T-helper 2 cell treated with Interferon-gamma antibody and Interleukin-4, amounts not matched to agents 100 ng/mL and 5 ng/mL, for 36 hours (primary cell): Measurements from ENCODE around the gene ABHD14A. TPM values are rescaled to one million over a fixed set of nuclear protein-coding genes. Genes with fewer than 3 reads are reported as not detected.

Experiments used
- intact Hi-C: fragments of 100-400 bp; cut with micrococcal nuclease; formaldehyde crosslinking; loops from one replicate; pipeline ENCODE4 v1.15.1; 2023
- total RNA-seq: library from RNA; stranded (reverse); gene quantifications from 2 replicates; pipeline ENCODE4 v1.2.3, GENCODE V29; 2022

Gene ABHD14A
- total RNA-seq, 1 donor from 2014 or later, result 16.9 TPM

DNA sequence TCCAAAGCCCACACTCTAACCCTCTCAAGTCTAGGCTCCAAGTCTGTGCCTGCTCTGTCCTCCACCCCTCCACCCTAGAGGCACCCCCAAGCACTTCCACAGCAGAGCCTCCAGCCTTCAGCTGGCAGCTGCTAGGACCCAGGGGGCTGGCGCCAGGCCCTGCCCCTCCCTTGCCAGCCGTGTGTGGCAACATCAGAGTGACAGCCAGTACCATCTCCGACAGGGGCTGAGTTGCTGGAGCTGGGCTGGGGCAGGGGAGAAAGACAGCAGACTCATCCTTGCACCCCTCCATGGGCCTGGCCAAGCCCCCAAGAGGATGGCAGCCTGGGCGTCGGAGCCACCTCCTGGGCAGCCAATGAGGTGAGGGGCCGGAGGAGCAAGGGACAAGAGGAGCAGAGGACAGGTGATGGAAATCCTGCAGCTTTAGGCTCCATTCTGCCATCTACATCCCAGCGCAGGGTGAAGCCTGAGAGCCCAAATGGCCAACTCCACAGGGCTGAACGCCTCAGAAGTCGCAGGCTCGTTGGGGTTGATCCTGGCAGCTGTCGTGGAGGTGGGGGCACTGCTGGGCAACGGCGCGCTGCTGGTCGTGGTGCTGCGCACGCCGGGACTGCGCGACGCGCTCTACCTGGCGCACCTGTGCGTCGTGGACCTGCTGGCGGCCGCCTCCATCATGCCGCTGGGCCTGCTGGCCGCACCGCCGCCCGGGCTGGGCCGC lies 19.5 kb upstream of the ABHD14A start, which contains the start of gene GPR62:
GPR62 (plus strand) TSS at position 207 of the 718 bp plus-strand sequence; CDS start at position 479, 272 bp downstream.
- intact Hi-C loops, result no loop called here

DNA sequence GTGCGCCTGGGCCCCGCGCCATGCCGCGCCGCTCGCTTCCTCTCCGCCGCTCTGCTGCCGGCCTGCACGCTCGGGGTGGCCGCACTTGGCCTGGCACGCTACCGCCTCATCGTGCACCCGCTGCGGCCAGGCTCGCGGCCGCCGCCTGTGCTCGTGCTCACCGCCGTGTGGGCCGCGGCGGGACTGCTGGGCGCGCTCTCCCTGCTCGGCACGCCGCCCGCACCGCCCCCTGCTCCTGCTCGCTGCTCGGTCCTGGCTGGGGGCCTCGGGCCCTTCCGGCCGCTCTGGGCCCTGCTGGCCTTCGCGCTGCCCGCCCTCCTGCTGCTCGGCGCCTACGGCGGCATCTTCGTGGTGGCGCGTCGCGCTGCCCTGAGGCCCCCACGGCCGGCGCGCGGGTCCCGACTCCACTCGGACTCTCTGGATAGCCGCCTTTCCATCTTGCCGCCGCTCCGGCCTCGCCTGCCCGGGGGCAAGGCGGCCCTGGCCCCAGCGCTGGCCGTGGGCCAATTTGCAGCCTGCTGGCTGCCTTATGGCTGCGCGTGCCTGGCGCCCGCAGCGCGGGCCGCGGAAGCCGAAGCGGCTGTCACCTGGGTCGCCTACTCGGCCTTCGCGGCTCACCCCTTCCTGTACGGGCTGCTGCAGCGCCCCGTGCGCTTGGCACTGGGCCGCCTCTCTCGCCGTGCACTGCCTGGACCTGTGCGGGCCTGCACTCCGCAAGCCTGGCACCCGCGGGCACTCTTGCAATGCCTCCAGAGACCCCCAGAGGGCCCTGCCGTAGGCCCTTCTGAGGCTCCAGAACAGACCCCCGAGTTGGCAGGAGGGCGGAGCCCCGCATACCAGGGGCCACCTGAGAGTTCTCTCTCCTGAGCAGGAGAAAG lies 18.7 kb upstream of the ABHD14A start:
- intact Hi-C loops, result no loop called here

- intact Hi-C loops, result no loop called here
Measured at GRCh38 chr3:51957520-51958205, 17.2 kb upstream of the ABHD14A start.

GRCh38 chr3:51958603-51959521 lies 16.0 kb upstream of the ABHD14A start:
- intact Hi-C loops, result no loop called here

DNA sequence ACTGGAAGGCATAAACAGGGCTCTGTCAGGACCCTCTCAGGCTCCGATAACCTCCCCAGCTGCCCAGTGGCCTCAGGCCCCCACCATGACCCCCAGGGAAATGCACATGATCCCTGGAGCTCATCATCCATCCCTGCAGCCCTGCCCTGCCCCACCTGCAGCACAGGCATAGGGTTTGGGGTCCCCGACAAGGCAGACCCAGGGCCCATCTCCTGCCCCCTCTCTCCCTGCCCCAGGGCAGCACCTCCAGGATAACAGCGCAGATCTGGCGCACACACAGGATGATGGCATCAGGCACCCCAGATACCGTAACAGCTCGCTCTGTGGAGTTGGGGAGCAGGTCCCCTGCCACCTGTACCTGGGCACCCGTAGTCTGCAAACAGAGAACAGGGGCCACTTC lies 15.2 kb upstream of the ABHD14A start:
- intact Hi-C loops, result no loop called here

GRCh38 chr3:51960386-51960785 lies 14.5 kb upstream of the ABHD14A start:
- intact Hi-C loops, result no loop called here

- intact Hi-C loops, result no loop called here
Measured at GRCh38 chr3:51961011-51961410, 13.9 kb upstream of the ABHD14A start.

- intact Hi-C loops, result no loop called here
Measured at GRCh38 chr3:51961602-51962569, 13.0 kb upstream of the ABHD14A start.

GRCh38 chr3:51962854-51963530 lies 11.9 kb upstream of the ABHD14A start:
- intact Hi-C loops, result no loop called here

DNA sequence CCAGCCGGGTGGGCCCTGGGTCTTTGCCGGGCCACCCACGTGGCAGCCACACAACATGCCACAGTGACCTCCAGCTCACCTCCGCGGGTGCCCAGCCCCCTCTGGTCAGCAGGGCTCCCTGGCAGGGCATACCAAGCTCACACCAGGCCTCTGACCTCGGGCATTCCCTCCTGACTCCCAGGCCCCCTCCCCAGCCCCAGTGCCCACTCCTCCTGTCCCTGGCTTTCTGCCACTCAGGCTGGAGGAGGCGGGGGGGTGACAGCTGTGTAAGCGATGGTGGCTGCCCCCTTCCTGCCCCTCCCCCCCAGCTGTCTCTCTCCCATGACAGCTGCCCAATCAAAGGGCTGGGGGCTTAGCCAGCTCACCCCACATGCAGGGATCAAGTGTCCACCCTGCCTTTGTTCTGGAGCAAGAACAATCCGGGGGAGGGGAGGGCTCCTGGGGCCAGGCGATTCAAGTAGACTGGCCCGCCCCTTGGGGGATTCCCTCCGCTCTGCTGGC lies 10.9 kb upstream of the ABHD14A start:
- intact Hi-C loops, result no loop called here

GRCh38 chr3:51964521-51964920 lies 10.3 kb upstream of the ABHD14A start:
- intact Hi-C loops, result no loop called here

DNA sequence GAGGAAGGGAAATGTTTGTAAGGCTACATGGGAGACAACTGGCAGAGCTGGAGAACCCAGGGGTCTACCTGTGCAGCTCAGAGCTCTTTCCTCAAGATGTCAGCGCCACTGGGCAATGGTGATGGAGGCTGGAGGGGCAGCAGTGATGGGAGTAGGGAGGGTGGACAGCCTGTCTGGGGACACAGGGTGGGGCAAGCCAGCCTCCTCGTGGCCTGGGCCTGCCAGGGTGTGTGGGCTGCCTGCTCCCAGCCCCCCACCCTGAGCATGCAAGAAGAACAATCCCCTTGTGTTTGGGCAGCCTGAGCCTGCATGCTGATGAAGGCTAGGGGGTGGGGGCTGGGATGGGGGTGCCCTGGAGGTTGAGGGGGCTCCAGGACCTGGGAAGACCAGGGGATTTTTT lies 8.8 kb upstream of the ABHD14A start:
- intact Hi-C loops, result no loop called here

DNA sequence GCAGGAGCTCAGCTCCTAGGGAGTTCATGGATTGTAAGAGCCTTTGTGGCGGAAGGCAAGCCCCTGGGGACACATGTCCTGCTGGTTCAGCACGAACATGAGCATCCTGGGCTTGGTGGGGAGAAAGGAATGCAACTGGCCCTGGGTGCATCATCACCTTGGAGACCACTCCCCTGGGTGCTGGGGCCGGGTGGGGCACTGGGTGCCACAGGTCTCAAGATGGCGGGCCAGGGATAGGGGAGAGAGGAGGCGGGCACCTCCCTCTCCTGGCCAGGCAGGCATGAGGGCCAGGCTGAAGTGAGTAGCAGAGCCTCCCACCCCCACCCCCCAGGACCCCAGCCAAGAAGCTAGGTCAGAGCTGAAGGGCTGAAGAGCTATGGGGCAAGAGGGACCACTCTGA lies 8.4 kb upstream of the ABHD14A start:
- intact Hi-C loops, result no loop called here

DNA sequence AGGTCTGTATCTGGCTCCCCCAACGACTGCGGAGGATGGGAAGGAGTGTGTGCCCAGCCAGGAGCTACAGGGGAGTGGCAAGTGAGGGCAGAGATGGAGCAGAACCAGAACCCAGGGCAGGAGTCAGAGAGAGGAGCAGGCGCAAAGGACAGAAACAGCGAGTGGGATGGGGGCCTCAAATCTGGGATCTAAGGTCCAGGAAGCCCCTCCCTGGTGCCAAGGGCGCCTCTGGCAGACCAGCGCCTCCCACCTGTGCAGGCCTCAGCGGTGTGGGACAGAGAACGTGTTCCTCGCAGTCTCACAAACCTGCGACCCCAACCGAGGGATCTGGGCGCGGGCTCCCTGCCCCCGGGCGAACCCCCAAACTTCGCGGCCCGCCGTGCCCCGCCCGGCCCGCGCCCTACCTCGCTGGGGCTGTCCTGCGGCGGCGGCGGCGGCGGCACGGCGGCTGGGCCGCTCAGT lies 7.9 kb upstream of the ABHD14A start:
- intact Hi-C loops, result no loop called here

DNA sequence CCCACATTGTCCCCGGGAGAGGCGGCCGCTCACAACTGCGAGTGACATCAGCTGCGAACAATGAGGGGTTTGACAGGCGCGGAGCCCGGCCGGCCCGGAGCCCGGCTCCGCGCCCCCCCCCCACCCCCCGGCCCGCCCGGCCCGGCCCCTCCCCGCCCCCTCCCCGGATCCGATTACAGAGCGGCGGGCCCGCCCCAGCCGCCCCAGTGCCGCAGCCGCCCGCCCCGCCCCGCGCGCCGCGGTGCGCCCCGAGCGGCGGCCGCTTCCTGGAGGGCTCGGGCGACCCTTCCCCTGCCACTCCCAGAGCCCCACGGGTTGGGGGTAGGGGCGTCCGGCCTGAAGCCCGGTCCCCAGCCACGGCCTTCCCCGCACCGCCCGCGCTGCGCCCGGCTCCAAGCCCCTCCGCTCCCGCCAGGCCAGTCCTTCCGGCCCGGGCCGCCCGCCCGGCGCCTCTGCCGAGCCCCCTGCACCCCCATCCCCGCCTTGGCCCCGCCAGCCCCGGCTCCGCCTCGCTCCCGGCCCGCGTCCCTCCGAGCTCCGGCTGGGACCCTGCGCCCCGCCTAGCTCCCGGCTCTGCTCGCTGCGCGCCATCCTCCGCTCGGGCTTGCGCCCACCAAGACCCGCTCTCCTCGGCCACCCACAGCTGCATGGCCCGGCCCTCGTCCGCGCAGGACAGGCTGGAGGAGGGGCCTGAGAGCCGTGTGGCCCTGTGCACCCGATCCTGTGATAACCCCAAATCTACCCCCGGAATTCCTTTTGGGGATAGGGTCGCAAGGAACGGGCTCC lies 7.3 kb upstream of the ABHD14A start, which contains the start of gene PCBP4:
PCBP4 (minus strand) TSS at position 71 of the 786 bp plus-strand sequence. CDS start 6,214 bp downstream, outside the sequence.
- intact Hi-C loops, result no loop called here

DNA sequence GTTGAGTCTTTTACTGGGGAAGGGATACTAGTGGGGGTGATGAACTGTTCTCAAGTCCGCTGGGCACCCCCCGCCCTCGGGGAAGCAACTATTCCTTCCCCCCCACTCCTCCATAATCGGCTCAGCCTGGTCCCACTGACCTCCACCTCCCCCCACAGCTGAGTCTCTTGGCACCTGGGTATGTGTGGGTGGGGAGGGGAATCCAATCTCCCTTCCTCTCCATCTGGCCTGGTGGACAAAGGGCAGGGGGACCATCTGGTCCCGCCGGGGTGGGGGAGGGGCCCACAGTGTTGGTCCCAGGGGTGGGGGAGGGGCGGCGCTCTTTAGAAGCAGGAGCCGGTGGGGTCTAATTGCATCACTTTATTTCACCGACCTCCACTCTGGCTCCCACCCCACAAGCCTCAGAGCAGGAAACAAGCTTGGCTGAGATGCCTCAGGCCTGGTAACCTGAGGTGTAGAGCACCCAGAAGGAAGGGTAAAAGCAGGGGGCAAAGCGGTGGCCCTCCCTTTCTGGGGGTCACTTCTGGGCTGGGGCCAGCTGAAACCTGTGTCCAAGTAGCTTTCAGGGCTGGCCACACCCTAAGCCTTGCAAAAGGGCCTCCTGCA lies 6.6 kb upstream of the ABHD14A start:
- intact Hi-C loops, result no loop called here
